Mammary epithelial cell (primary cell): ENCODE data around the gene NTM.

Source experiments
- CTCF ChIP-seq, 2 donors: IDR thresholded peaks in 1 of 2; conservative IDR thresholded peaks in 1 of 2; 2 replicates each; pipeline ENCODE4 v1.5.1; 2011 to 2012; ENCODE audit warnings: inconsistent platforms in 2 of 2, low read length in 2 of 2, mild to moderate bottlenecking in 2 of 2, control low read depth in 1 of 2, low read depth in 1 of 2; ENCODE audit not compliant: insufficient read depth in 1 of 2; ENCODE audit errors: extremely low read depth in 1 of 2
- EZH2 ChIP-seq: IDR thresholded peaks from 2 replicates; pipeline ENCODE4 v1.6.1; 2012; ENCODE audit warnings: low read length, inconsistent platforms, borderline replicate concordance

- TF ChIP-seq CTCF (conservative IDR thresholded peaks at IDR 0.05 in 1 of 2, IDR thresholded peaks at IDR 0.05 in 1 of 2; ENCODE audit: extremely low read depth in 1 of 2, insufficient read depth in 1 of 2, low read depth in 1 of 2, low read length in 2 of 2) (no peak), EZH2 (no peak)
Measured at GRCh38 chr11:131447898-131448297, 77.5 kb downstream of the NTM start.
